K562 (cell line): Measurements from ENCODE around the gene GNAQ. TPM values are rescaled to one million over a fixed set of nuclear protein-coding genes. Genes with fewer than 3 reads are reported as not detected.

ENCODE experiments used
- ATAC-seq: fragments of 200-7000 bp; cut with Tn5 transposase; 3 replicates; pipeline ENCODE4 v1.9.1; 2020; ENCODE audit warnings: moderate library complexity
- BruUV-seq: library from RNA; stranded (reverse); fragments of 400-500 nt; replicated peaks from 2 replicates; lab custom pipeline; 2021; lab: Mats Ljungman, UMichigan
- CTCF ChIA-PET: fragments of 300-600 bp; formaldehyde crosslinking; extraction: SDS; loops from one replicate; lab custom pipeline; 2021; ENCODE audit warnings: low intra/inter-chr PET ratio; lab: Yijun Ruan, JAX
- POLR2A ChIA-PET: fragments of 300-600, 350-650 bp; sonication (Branson Sonifier 250); formaldehyde crosslinking; extraction: SDS; loops from one replicate; lab custom pipeline; 2021; ENCODE audit warnings: antibody characterized with exemption, inconsistent platforms; lab: Yijun Ruan, JAX
- DNase-seq, 4 experiments: peaks; one replicate each; pipeline versions ENCODE4 v3.0.0 to v3.0.0-alpha.2; 2011 to 2018; ENCODE audit warnings: low spot score in 3 of 4, mixed read lengths in 3 of 4; ENCODE audit errors: extremely low read depth in 1 of 4
- FAIRE-seq: peaks from 2 replicates; lab custom pipeline; 2011; peaks lifted over from hg19 to GRCh38; lab: Jason Lieb, UNC
- H2AFZ ChIP-seq: 2 replicates; pipeline ENCODE4 v1.6.0; 2011; ENCODE audit warnings: low read depth, low read length, control low read depth, inconsistent platforms
- H3K27ac ChIP-seq: fragments of 200-600 bp; 3 replicates; pipeline ENCODE4 v1.8.0; 2011; ENCODE audit warnings: low read depth, mild to moderate bottlenecking, control low read depth, inconsistent platforms, low read length, moderate library complexity, mixed read lengths; ENCODE audit errors: extremely low read depth
- H3K27me3 ChIP-seq, 2 experiments: fragments of 300-600 bp in 1 of 2; 2 replicates in 1 of 2; 3 replicates in 1 of 2; pipeline versions ENCODE4 v1.6.0 to v1.8.0; 2011; ENCODE audit warnings: inconsistent platforms in 2 of 2, low read length in 2 of 2, mild to moderate bottlenecking in 1 of 2, mixed read lengths in 1 of 2, moderate library complexity in 1 of 2; ENCODE audit not compliant: control insufficient read depth in 2 of 2, insufficient read depth in 2 of 2
- H3K36me3 ChIP-seq: fragments of 300-600 bp; 3 replicates; pipeline ENCODE4 v1.8.0; 2011; ENCODE audit warnings: mild to moderate bottlenecking, low read length, inconsistent platforms; ENCODE audit not compliant: control insufficient read depth, insufficient read depth
- H3K4me1 ChIP-seq, 2 experiments: fragments of 200-600 bp in 1 of 2; replicated peaks in 1 of 2; 2 replicates in 1 of 2; 3 replicates in 1 of 2; pipeline versions ENCODE4 v1.5.1 to v1.8.0; 2011; ENCODE audit warnings: inconsistent platforms in 2 of 2, low read length in 2 of 2, mild to moderate bottlenecking in 1 of 2, mixed read lengths in 1 of 2, moderate library complexity in 1 of 2; ENCODE audit not compliant: control insufficient read depth in 2 of 2, insufficient read depth in 2 of 2
- H3K4me2 ChIP-seq: 2 replicates; pipeline ENCODE4 v1.6.1; 2011; ENCODE audit warnings: low read length, control low read depth, inconsistent platforms, mixed read lengths; ENCODE audit not compliant: insufficient read depth
- H3K4me3 ChIP-seq: fragments of 200-600 bp; sonication (generic), shearing (Covaris generic); 2 replicates; pipeline ENCODE4 v1.5.1; 2016; ENCODE audit warnings: control low read depth, inconsistent platforms
- H3K79me2 ChIP-seq: fragments of 200-600 bp; 3 replicates; pipeline ENCODE4 v1.8.0; 2011; ENCODE audit warnings: low read length, inconsistent platforms; ENCODE audit not compliant: control insufficient read depth, insufficient read depth
- H3K9ac ChIP-seq, 2 experiments: 2 replicates each; pipeline versions ENCODE4 v1.6.0 to v1.6.1; 2011; ENCODE audit warnings: low read depth in 2 of 2, low read length in 2 of 2, control low read depth in 1 of 2, inconsistent platforms in 1 of 2, mild to moderate bottlenecking in 1 of 2, mixed read lengths in 1 of 2; ENCODE audit not compliant: insufficient read depth in 1 of 2
- H3K9me1 ChIP-seq: one replicate; pipeline ENCODE4 v1.6.0; 2011; ENCODE audit warnings: inconsistent platforms, mild to moderate bottlenecking, low read length, moderate library complexity; ENCODE audit not compliant: control insufficient read depth, insufficient read depth
- H3K9me3 ChIP-seq: replicated peaks from 2 replicates; pipeline ENCODE4 v1.5.1; 2011; ENCODE audit warnings: low read depth, low read length, inconsistent platforms; ENCODE audit not compliant: control insufficient read depth, insufficient read depth
- H4K20me1 ChIP-seq: replicated peaks from 2 replicates; pipeline ENCODE4 v1.6.1; 2011; ENCODE audit warnings: low read length, inconsistent platforms, mixed read lengths; ENCODE audit not compliant: control insufficient read depth, insufficient read depth
- DDX20 ChIP-seq: fragments of 450-650 bp; IDR thresholded peaks from 2 replicates; pipeline ENCODE4 v1.6.1; 2016; ENCODE audit warnings: missing genetic modification characterization, low read depth, mild to moderate bottlenecking, missing compliant biosample characterization, moderate library complexity
- DPF2 ChIP-seq: fragments of 450-650 bp; IDR thresholded peaks from 2 replicates; pipeline ENCODE4 v1.6.1; 2016
- ESRRA ChIP-seq: fragments of 450-650 bp; IDR thresholded peaks from 2 replicates; pipeline ENCODE4 v1.6.1; 2014; ENCODE audit warnings: low read depth, mild to moderate bottlenecking, moderate library complexity, borderline replicate concordance
- GTF2F1 ChIP-seq: IDR thresholded peaks from 2 replicates; pipeline ENCODE4 v1.6.1; 2011; ENCODE audit warnings: low read depth, low read length, improper control_type of control experiment
- KAT2B ChIP-seq: IDR thresholded peaks from one replicate; pipeline ENCODE4 v1.6.1; 2012; ENCODE audit warnings: low read depth, mild to moderate bottlenecking, control low read depth, inconsistent platforms, low read length, moderate library complexity
- NEUROD1 ChIP-seq: fragments of 150-350 bp; IDR thresholded peaks from 2 replicates; pipeline ENCODE4 v1.6.1; 2014; ENCODE audit warnings: borderline replicate concordance, low read length, low read depth; ENCODE audit not compliant: partially characterized antibody
- RCOR1 ChIP-seq, 2 experiments: IDR thresholded peaks; 2 replicates each; pipeline ENCODE4 v1.6.1; 2012; ENCODE audit warnings: low read depth in 2 of 2, low read length in 2 of 2, borderline replicate concordance in 1 of 2, improper control_type of control experiment in 1 of 2
- TBL1XR1 ChIP-seq, 2 experiments: IDR thresholded peaks; 2 replicates each; pipeline ENCODE4 v1.6.1; 2012; ENCODE audit warnings: improper control_type of control experiment in 2 of 2, low read length in 2 of 2, mild to moderate bottlenecking in 1 of 2
- TGIF2 ChIP-seq: sonication (generic); formaldehyde crosslinking; IDR thresholded peaks from 2 replicates; pipeline ENCODE4 v1.8.1; 2022; ENCODE audit warnings: mild to moderate bottlenecking, missing genetic modification reagents, moderate library complexity
- WGBS: fragments of 100-300 bp; shearing (Covaris generic); methylation state at CpG from one replicate; pipeline ENCODE4 v1.1.6; 2016; ENCODE audit warnings: low coverage, mixed read lengths; ENCODE audit not compliant: insufficient coverage; ENCODE audit errors: missing lambda C conversion rate; 5-methylcytosine and 5-hydroxymethylcytosine counted together
- in situ Hi-C: fragments of 300-500 bp; cut with MboI; formaldehyde crosslinking; loops from 4 replicates; pipeline ENCODE4 v1.15.0; 2018; ENCODE audit warnings: inconsistent platforms, mixed read lengths
- intact Hi-C: fragments of 100-400 bp; cut with micrococcal nuclease; formaldehyde crosslinking; loops from 2 replicates; pipeline ENCODE4 v1.14.2; 2022
- polyA plus RNA-seq, 8 experiments: library from polyadenylated mRNA; depleted of rRNA in 4 of 8; stranded (reverse) in 5 of 8; unstranded in 3 of 8; fragments of >200 nt; fragmentation: Nextera tagmentation in 2 of 8; fragmentation: Illumina TruSeq in 1 of 8; extraction: Ambion mirVana in 2 of 8; extraction: Trizol in 1 of 8; gene quantifications; 2 replicates each; pipeline versions ENCODE4 v1.2.1 to v1.2.3, GENCODE V29; 2011 to 2014; ENCODE audit warnings: inconsistent platforms in 1 of 8, missing spikeins in 1 of 8
- total RNA-seq, 7 experiments: library from RNA; depleted of rRNA in 6 of 7; stranded (reverse); fragments of >200 nt in 6 of 7; fragmentation: Illumina TruSeq in 2 of 7; extraction: Trizol in 2 of 7; gene quantifications; 2 replicates each; pipeline versions ENCODE4 v1.2.1 to v1.2.3, GENCODE V29; 2011 to 2021; ENCODE audit warnings: low replicate concordance in 1 of 7
- TF ChIP-seq, protein P1 (sequence below): fragments of 450-650 bp; IDR thresholded peaks from 2 replicates; pipeline ENCODE4 v1.7.1; 2018; ENCODE audit warnings: mild to moderate bottlenecking, low read depth; ENCODE audit not compliant: partially characterized antibody
- TF ChIP-seq, protein P2 (sequence below): fragments of 450-650 bp; IDR thresholded peaks from 2 replicates; pipeline ENCODE4 v1.7.0; 2016; ENCODE audit warnings: borderline replicate concordance

Gene GNAQ
- total and polyA plus RNA-seq, 9 of the 15 experiments (the other 6 are each of a cell fraction or from before 2014, with no cell fraction given) = 4.8 to 27.9 (median 17.5) TPM

DNA sequence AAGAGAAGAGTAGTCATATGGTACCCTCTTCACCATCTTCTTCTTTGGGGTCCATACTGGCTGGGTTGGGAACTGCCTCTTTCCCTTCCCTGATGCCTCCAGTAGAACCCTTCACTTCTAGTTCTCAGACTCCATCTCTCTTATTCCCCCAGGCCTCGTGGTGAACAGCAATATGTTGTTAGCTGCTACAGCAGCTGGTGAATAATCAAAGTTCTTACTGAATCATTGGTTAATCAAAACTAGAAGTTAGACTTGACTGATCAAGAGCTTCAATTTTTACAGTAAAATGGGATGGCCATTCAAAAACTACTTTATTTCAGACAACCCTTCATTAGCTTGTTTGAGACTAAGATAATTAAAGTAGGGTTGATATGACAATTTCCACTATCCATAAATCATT is 192.6 kb downstream of the GNAQ start (continued):
- TF ChIP-seq, protein P1, sequence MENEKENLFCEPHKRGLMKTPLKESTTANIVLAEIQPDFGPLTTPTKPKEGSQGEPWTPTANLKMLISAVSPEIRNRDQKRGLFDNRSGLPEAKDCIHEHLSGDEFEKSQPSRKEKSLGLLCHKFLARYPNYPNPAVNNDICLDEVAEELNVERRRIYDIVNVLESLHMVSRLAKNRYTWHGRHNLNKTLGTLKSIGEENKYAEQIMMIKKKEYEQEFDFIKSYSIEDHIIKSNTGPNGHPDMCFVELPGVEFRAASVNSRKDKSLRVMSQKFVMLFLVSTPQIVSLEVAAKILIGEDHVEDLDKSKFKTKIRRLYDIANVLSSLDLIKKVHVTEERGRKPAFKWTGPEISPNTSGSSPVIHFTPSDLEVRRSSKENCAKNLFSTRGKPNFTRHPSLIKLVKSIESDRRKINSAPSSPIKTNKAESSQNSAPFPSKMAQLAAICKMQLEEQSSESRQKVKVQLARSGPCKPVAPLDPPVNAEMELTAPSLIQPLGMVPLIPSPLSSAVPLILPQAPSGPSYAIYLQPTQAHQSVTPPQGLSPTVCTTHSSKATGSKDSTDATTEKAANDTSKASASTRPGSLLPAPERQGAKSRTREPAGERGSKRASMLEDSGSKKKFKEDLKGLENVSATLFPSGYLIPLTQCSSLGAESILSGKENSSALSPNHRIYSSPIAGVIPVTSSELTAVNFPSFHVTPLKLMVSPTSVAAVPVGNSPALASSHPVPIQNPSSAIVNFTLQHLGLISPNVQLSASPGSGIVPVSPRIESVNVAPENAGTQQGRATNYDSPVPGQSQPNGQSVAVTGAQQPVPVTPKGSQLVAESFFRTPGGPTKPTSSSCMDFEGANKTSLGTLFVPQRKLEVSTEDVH = no peak
- TF ChIP-seq GTF2F1 = no peak
- no peak for TF ChIP-seq ESRRA
- no peak for TF ChIP-seq KAT2B

DNA sequence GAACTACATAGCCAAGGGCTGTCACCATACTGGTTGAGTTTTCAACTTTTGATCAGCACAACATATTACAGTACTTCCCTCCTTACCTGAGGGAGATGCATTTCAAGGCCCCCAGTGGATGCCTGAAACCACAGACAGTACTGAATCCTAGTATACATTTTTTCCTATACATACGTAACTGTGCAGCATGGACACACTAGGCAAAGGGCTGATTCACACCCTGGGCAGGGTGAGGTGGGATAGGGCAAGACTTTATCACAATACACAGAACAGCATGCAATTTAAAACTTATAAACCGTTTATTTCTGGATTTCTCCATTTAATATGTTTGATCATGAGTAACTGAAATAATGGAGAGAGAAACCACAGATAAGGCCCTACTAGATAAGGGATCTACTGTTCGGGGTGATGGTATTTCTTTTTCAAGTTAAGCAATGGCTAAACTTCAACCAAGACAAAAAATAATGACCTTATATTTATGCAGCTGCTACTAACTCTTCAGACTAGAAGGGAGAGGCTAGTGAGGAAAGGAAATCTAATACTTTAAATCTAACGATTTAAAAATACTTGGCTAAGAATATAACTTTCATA is 196.6 kb downstream of the GNAQ start:
- ChIA-PET POLR2A (no interaction called here), CTCF (no interaction called here)
- no TSS peak for BruUV-seq
- intact Hi-C loops (no loop called here), in situ Hi-C loops (no loop called here)
- Histone ChIP-seq H3K9me3 (no peaks in the 10 kb centered on the region), H3K4me1 (peaks cover 0 to 8% of the 10 kb centered on the region in 2 experiments; a peak in 1 of 5 replicates), H4K20me1 (no peaks in the 10 kb centered on the region), H3K4me3 (no peak overlapping the region), H3K4me2 (no peak overlapping the region), H3K9me1 (no peaks in the 10 kb centered on the region), H3K27me3 (no peaks in the 10 kb centered on the region), H3K9ac (no peak overlapping the region), H3K36me3 (no peaks in the 10 kb centered on the region), H3K27ac (no peak overlapping the region), H2AFZ (no peak overlapping the region), H3K79me2 (peaks cover 22% of the 10 kb centered on the region)
- ATAC-seq (peak; percentile 76), FAIRE-seq (no peak), DNase-seq (no peak)
- TF ChIP-seq ESRRA = peak; percentile 10; the same call in 1 of the 2 replicates
- TF ChIP-seq NEUROD1 = no peak
- TF ChIP-seq TBL1XR1 (IDR thresholded peaks at IDR 0.05; ENCODE audit: low read length in 2 of 2) = no peak
- TF ChIP-seq DDX20 = no peak
- TF ChIP-seq RCOR1 (IDR thresholded peaks at IDR 0.05; ENCODE audit: borderline replicate concordance in 1 of 2, low read depth in 2 of 2, low read length in 2 of 2) = no peak
- TF ChIP-seq DPF2 = 0 out of 2 replicates have a peak, but pooled peaks have one; percentile 17
- TF ChIP-seq, protein P2, sequence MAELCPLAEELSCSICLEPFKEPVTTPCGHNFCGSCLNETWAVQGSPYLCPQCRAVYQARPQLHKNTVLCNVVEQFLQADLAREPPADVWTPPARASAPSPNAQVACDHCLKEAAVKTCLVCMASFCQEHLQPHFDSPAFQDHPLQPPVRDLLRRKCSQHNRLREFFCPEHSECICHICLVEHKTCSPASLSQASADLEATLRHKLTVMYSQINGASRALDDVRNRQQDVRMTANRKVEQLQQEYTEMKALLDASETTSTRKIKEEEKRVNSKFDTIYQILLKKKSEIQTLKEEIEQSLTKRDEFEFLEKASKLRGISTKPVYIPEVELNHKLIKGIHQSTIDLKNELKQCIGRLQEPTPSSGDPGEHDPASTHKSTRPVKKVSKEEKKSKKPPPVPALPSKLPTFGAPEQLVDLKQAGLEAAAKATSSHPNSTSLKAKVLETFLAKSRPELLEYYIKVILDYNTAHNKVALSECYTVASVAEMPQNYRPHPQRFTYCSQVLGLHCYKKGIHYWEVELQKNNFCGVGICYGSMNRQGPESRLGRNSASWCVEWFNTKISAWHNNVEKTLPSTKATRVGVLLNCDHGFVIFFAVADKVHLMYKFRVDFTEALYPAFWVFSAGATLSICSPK = no peak
- no peak for TF ChIP-seq TGIF2
- 13% methylated on average over 4 of the region's 4 CpGs for WGBS
